K562 (cell line): ENCODE measurements around the gene CASP1. TPM values are rescaled to one million over a fixed set of nuclear protein-coding genes. Genes with fewer than 3 reads are reported as not detected.

Experiments
- ATAC-seq: fragments of 200-7000 bp; cut with Tn5 transposase; 3 replicates; pipeline ENCODE4 v1.9.1; 2020; ENCODE audit warnings: moderate library complexity
- BruUV-seq: library from RNA; stranded (reverse); fragments of 400-500 nt; replicated peaks from 2 replicates; lab custom pipeline; 2021; lab: Mats Ljungman, UMichigan
- CTCF ChIA-PET: fragments of 300-600 bp; formaldehyde crosslinking; extraction: SDS; loops from one replicate; lab custom pipeline; 2021; ENCODE audit warnings: low intra/inter-chr PET ratio; lab: Yijun Ruan, JAX
- POLR2A ChIA-PET: fragments of 300-600, 350-650 bp; sonication (Branson Sonifier 250); formaldehyde crosslinking; extraction: SDS; loops from one replicate; lab custom pipeline; 2021; ENCODE audit warnings: antibody characterized with exemption, inconsistent platforms; lab: Yijun Ruan, JAX
- DNase-seq, 4 experiments: peaks; one replicate each; pipeline versions ENCODE4 v3.0.0 to v3.0.0-alpha.2; 2011 to 2018; ENCODE audit warnings: low spot score in 3 of 4, mixed read lengths in 3 of 4; ENCODE audit errors: extremely low read depth in 1 of 4
- FAIRE-seq: peaks from 2 replicates; lab custom pipeline; 2011; peaks lifted over from hg19 to GRCh38; lab: Jason Lieb, UNC
- H2AFZ ChIP-seq: 2 replicates; pipeline ENCODE4 v1.6.0; 2011; ENCODE audit warnings: low read depth, low read length, control low read depth, inconsistent platforms
- H3K27ac ChIP-seq: fragments of 200-600 bp; 3 replicates; pipeline ENCODE4 v1.8.0; 2011; ENCODE audit warnings: low read depth, mild to moderate bottlenecking, control low read depth, inconsistent platforms, low read length, moderate library complexity, mixed read lengths; ENCODE audit errors: extremely low read depth
- H3K27me3 ChIP-seq, 2 experiments: fragments of 300-600 bp in 1 of 2; 2 replicates in 1 of 2; 3 replicates in 1 of 2; pipeline versions ENCODE4 v1.6.0 to v1.8.0; 2011; ENCODE audit warnings: inconsistent platforms in 2 of 2, low read length in 2 of 2, mild to moderate bottlenecking in 1 of 2, mixed read lengths in 1 of 2, moderate library complexity in 1 of 2; ENCODE audit not compliant: control insufficient read depth in 2 of 2, insufficient read depth in 2 of 2
- H3K36me3 ChIP-seq: fragments of 300-600 bp; 3 replicates; pipeline ENCODE4 v1.8.0; 2011; ENCODE audit warnings: mild to moderate bottlenecking, low read length, inconsistent platforms; ENCODE audit not compliant: control insufficient read depth, insufficient read depth
- H3K4me1 ChIP-seq, 2 experiments: fragments of 200-600 bp in 1 of 2; replicated peaks in 1 of 2; 2 replicates in 1 of 2; 3 replicates in 1 of 2; pipeline versions ENCODE4 v1.5.1 to v1.8.0; 2011; ENCODE audit warnings: inconsistent platforms in 2 of 2, low read length in 2 of 2, mild to moderate bottlenecking in 1 of 2, mixed read lengths in 1 of 2, moderate library complexity in 1 of 2; ENCODE audit not compliant: control insufficient read depth in 2 of 2, insufficient read depth in 2 of 2
- H3K4me2 ChIP-seq: 2 replicates; pipeline ENCODE4 v1.6.1; 2011; ENCODE audit warnings: low read length, control low read depth, inconsistent platforms, mixed read lengths; ENCODE audit not compliant: insufficient read depth
- H3K4me3 ChIP-seq: fragments of 200-600 bp; sonication (generic), shearing (Covaris generic); 2 replicates; pipeline ENCODE4 v1.5.1; 2016; ENCODE audit warnings: control low read depth, inconsistent platforms
- H3K79me2 ChIP-seq: fragments of 200-600 bp; 3 replicates; pipeline ENCODE4 v1.8.0; 2011; ENCODE audit warnings: low read length, inconsistent platforms; ENCODE audit not compliant: control insufficient read depth, insufficient read depth
- H3K9ac ChIP-seq, 2 experiments: 2 replicates each; pipeline versions ENCODE4 v1.6.0 to v1.6.1; 2011; ENCODE audit warnings: low read depth in 2 of 2, low read length in 2 of 2, control low read depth in 1 of 2, inconsistent platforms in 1 of 2, mild to moderate bottlenecking in 1 of 2, mixed read lengths in 1 of 2; ENCODE audit not compliant: insufficient read depth in 1 of 2
- H3K9me1 ChIP-seq: one replicate; pipeline ENCODE4 v1.6.0; 2011; ENCODE audit warnings: inconsistent platforms, mild to moderate bottlenecking, low read length, moderate library complexity; ENCODE audit not compliant: control insufficient read depth, insufficient read depth
- H3K9me3 ChIP-seq: replicated peaks from 2 replicates; pipeline ENCODE4 v1.5.1; 2011; ENCODE audit warnings: low read depth, low read length, inconsistent platforms; ENCODE audit not compliant: control insufficient read depth, insufficient read depth
- H4K20me1 ChIP-seq: replicated peaks from 2 replicates; pipeline ENCODE4 v1.6.1; 2011; ENCODE audit warnings: low read length, inconsistent platforms, mixed read lengths; ENCODE audit not compliant: control insufficient read depth, insufficient read depth
- ARID1B ChIP-seq: fragments of 450-650 bp; IDR thresholded peaks from 2 replicates; pipeline ENCODE4 v1.6.1; 2016; ENCODE audit warnings: antibody characterized with exemption, mild to moderate bottlenecking, inconsistent platforms
- E2F4 ChIP-seq: sonication (generic); formaldehyde crosslinking; IDR thresholded peaks from 2 replicates; pipeline ENCODE4 v1.8.0; 2022; ENCODE audit warnings: mild to moderate bottlenecking, low read depth, missing genetic modification reagents
- ESRRA ChIP-seq: fragments of 450-650 bp; IDR thresholded peaks from 2 replicates; pipeline ENCODE4 v1.6.1; 2014; ENCODE audit warnings: low read depth, mild to moderate bottlenecking, moderate library complexity, borderline replicate concordance
- MLLT1 ChIP-seq, 2 experiments: fragments of 450-650 bp; IDR thresholded peaks; 2 replicates each; pipeline ENCODE4 v1.6.1; 2016
- RBM34 ChIP-seq: fragments of 200-400 bp; formaldehyde crosslinking; IDR thresholded peaks from 2 replicates; pipeline ENCODE4 v1.6.1; 2018; ENCODE audit warnings: low read length, borderline replicate concordance; ENCODE audit not compliant: insufficient read depth
- TSHZ1 ChIP-seq: fragments of 250-450 bp; sonication (Bioruptor Pico); IDR thresholded peaks from 2 replicates; pipeline ENCODE4 v1.4.0; 2020; ENCODE audit warnings: mild to moderate bottlenecking, moderate library complexity
- ZNF518B ChIP-seq: fragments of 250-450 bp; sonication (Bioruptor Pico); IDR thresholded peaks from 2 replicates; pipeline ENCODE4 v1.5.0; 2021; ENCODE audit warnings: mild to moderate bottlenecking, moderate library complexity
- ZNF79 ChIP-seq: fragments of 250-450 bp; sonication (Bioruptor Pico); IDR thresholded peaks from 2 replicates; pipeline ENCODE4 v1.4.0; 2020; ENCODE audit warnings: low read depth, mild to moderate bottlenecking, moderate library complexity
- ZSCAN32 ChIP-seq: fragments of 450-650 bp; formaldehyde crosslinking; IDR thresholded peaks from 2 replicates; pipeline ENCODE4 v1.4.0; 2020; ENCODE audit warnings: mild to moderate bottlenecking, moderate library complexity
- WGBS: fragments of 100-300 bp; shearing (Covaris generic); methylation state at CpG from one replicate; pipeline ENCODE4 v1.1.6; 2016; ENCODE audit warnings: low coverage, mixed read lengths; ENCODE audit not compliant: insufficient coverage; ENCODE audit errors: missing lambda C conversion rate; 5-methylcytosine and 5-hydroxymethylcytosine counted together
- in situ Hi-C: fragments of 300-500 bp; cut with MboI; formaldehyde crosslinking; loops from 4 replicates; pipeline ENCODE4 v1.15.0; 2018; ENCODE audit warnings: inconsistent platforms, mixed read lengths
- intact Hi-C: fragments of 100-400 bp; cut with micrococcal nuclease; formaldehyde crosslinking; loops from 2 replicates; pipeline ENCODE4 v1.14.2; 2022
- polyA plus RNA-seq, 8 experiments: library from polyadenylated mRNA; depleted of rRNA in 4 of 8; stranded (reverse) in 5 of 8; unstranded in 3 of 8; fragments of >200 nt; fragmentation: Nextera tagmentation in 2 of 8; fragmentation: Illumina TruSeq in 1 of 8; extraction: Ambion mirVana in 2 of 8; extraction: Trizol in 1 of 8; gene quantifications; 2 replicates each; pipeline versions ENCODE4 v1.2.1 to v1.2.3, GENCODE V29; 2011 to 2014; ENCODE audit warnings: inconsistent platforms in 1 of 8, missing spikeins in 1 of 8
- total RNA-seq, 7 experiments: library from RNA; depleted of rRNA in 6 of 7; stranded (reverse); fragments of >200 nt in 6 of 7; fragmentation: Illumina TruSeq in 2 of 7; extraction: Trizol in 2 of 7; gene quantifications; 2 replicates each; pipeline versions ENCODE4 v1.2.1 to v1.2.3, GENCODE V29; 2011 to 2021; ENCODE audit warnings: low replicate concordance in 1 of 7

CASP1 gene
- total and polyA plus RNA-seq, 9 of the 15 experiments (the other 6 are each of a cell fraction or from before 2014, with no cell fraction given) = not detected

- ATAC-seq = no peak
- Histone ChIP-seq H3K9ac (no peak overlapping the region), H4K20me1 (no peaks in the 10 kb centered on the region), H3K27me3 (no peaks in the 10 kb centered on the region), H3K4me2 (no peak overlapping the region), H2AFZ (no peak overlapping the region), H3K9me3 (no peaks in the 10 kb centered on the region), H3K9me1 (no peaks in the 10 kb centered on the region), H3K79me2 (no peaks in the 10 kb centered on the region), H3K4me3 (no peak overlapping the region), H3K4me1 (no peaks in the 10 kb centered on the region), H3K27ac (no peak overlapping the region), H3K36me3 (no peaks in the 10 kb centered on the region)
- no peak for TF ChIP-seq MLLT1 (IDR thresholded peaks at IDR 0.05)
- no peak for TF ChIP-seq E2F4 (CRISPR knock-in tag)
- TF ChIP-seq TSHZ1 (CRISPR knock-in tag) = no peak
- no peak for TF ChIP-seq ESRRA
- TF ChIP-seq ZNF518B (CRISPR knock-in tag) = no peak
- TF ChIP-seq ZSCAN32 (CRISPR knock-in tag) = no peak
- no peak for TF ChIP-seq ZNF79
- no peak for TF ChIP-seq ARID1B
- no peak for TF ChIP-seq RBM34
- no peak for FAIRE-seq
- DNase-seq = no peak
- POLR2A ChIA-PET = no interaction called here
- WGBS = 0% methylated on average over 4 of the region's 5 CpGs
- intact Hi-C loops (no loop called here), in situ Hi-C loops (no loop called here)
- BruUV-seq = no TSS peak
- CTCF ChIA-PET = no interaction called here
Measured at GRCh38 chr11:105045676-105046296, 10.8 kb upstream of the CASP1 start.
